Large intestine (tissue), 3 donors: ENCODE measurements around the gene TRIO. TPM values are rescaled to one million over a fixed set of nuclear protein-coding genes. Genes with fewer than 3 reads are reported as not detected.
"Not testable (repeated sequence)": the region's sequence is repeated elsewhere in the genome, so short reads cannot be mapped to it uniquely, and the experiment has no call there.

ENCODE experiments used
- DNase-seq, 2 donors: peaks; one replicate each; pipeline versions ENCODE4 v3.0.0 to v3.0.0-alpha.2; 2013
- H3K27ac ChIP-seq: one replicate; pipeline ENCODE4 v1.5.1; 2013; ENCODE audit warnings: low read length
- H3K27me3 ChIP-seq: 2 replicates; pipeline ENCODE4 v1.6.1; 2013; ENCODE audit warnings: low read length; ENCODE audit not compliant: control insufficient read depth, insufficient read depth
- H3K36me3 ChIP-seq: 2 replicates; pipeline ENCODE4 v1.6.1; 2013; ENCODE audit warnings: low read length; ENCODE audit not compliant: control insufficient read depth, insufficient read depth
- H3K4me1 ChIP-seq: one replicate; pipeline ENCODE4 v1.6.1; 2013; ENCODE audit warnings: low read length; ENCODE audit not compliant: control insufficient read depth, insufficient read depth
- H3K4me3 ChIP-seq: one replicate; pipeline ENCODE4 v1.5.1; 2013; ENCODE audit warnings: low read length
- H3K9me3 ChIP-seq: one replicate; pipeline ENCODE4 v1.6.1; 2013; ENCODE audit warnings: mild to moderate bottlenecking, low read depth, low read length, moderate library complexity; ENCODE audit not compliant: control insufficient read depth
- WGBS: methylation state at CpG from one replicate; pipeline ENCODE4 v1.1.5; 2013; ENCODE audit warnings: low lambda C conversion rate; ENCODE audit not compliant: insufficient coverage; 5-methylcytosine and 5-hydroxymethylcytosine counted together
- polyA plus RNA-seq: library from polyadenylated mRNA; unstranded; fragments of 120-200 nt; gene quantifications from one replicate; pipeline ENCODE4 v1.2.1, GENCODE V29; 2013

Gene TRIO
- polyA plus RNA-seq, 1 donor = 66.6 TPM

DNA sequence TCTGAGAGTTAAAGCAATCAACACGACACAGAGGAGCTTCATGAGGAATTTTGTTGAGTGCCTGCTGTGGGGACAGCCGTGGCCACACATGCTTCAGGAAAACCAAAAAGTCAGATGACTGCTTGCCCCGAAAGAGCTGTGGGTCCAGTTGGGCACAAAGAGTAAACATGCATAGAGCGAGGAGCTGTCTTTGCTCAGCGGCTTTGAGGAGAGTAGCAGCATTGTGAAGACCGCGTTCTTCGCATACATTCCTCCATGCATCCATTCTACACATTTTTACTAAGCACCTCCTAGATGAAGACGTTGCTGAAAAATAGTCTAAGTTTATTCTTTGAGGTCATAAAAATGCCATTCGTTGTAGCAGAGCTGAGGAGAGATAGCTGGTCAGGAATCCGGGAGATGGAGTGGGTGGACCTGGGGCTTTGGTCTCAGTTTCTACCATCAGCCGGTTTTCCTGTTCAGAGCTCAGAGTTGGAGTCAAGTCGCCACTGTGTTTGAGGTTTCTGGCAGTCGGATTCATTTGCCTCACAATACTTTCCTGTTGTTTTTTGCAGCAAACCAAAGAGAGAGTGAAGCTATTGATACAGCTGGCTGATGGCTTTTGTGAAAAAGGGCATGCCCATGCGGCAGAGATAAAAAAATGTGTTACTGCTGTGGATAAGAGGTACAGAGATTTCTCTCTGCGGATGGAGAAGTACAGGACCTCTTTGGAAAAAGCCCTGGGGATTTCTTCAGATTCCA is 243.9 kb downstream of the TRIO start:
- no peaks in the 10 kb centered on the region for H3K27me3 ChIP-seq
- H3K27ac ChIP-seq = no peak overlapping the region
- DNase-seq = no peak
- no peak overlapping the region for H3K4me3 ChIP-seq
- H3K9me3 ChIP-seq = no peaks in the 10 kb centered on the region
- 88% methylated on average over 2 of the region's 16 CpGs for WGBS
- H3K4me1 ChIP-seq = no peaks in the 10 kb centered on the region
- H3K36me3 ChIP-seq = peaks cover 72% of the 10 kb centered on the region

- H3K9me3 ChIP-seq = no peaks in the 10 kb centered on the region
- H3K4me1 ChIP-seq = no peaks in the 10 kb centered on the region
- H3K27ac ChIP-seq = no peak overlapping the region
- DNase-seq = no peak
- 86% methylated on average over 1 of the region's 1 CpG for WGBS
- peaks cover 65% of the 10 kb centered on the region for H3K36me3 ChIP-seq
- H3K4me3 ChIP-seq = no peak overlapping the region
- H3K27me3 ChIP-seq = no peaks in the 10 kb centered on the region
Measured at GRCh38 chr5:14388741-14389140, 245.6 kb downstream of the TRIO start.

- not testable (repeated sequence) for H3K9me3 ChIP-seq, DNase-seq, H3K4me1 ChIP-seq, H3K4me3 ChIP-seq, H3K27ac ChIP-seq, H3K27me3 ChIP-seq
- peaks cover 74% of the 10 kb centered on the region for H3K36me3 ChIP-seq
- WGBS = no CpG with 5 or more reads among the region's 10 CpGs
Measured at GRCh38 chr5:14392552-14392951, 249.4 kb downstream of the TRIO start.

- Histone ChIP-seq H3K36me3 (peaks cover 70% of the 10 kb centered on the region), H3K9me3 (no peaks in the 10 kb centered on the region), H3K27me3 (no peaks in the 10 kb centered on the region), H3K4me1 (no peaks in the 10 kb centered on the region), H3K27ac (no peak overlapping the region), H3K4me3 (no peak overlapping the region)
- no peak for DNase-seq
- WGBS = 80% methylated on average over 1 of the region's 7 CpGs
Measured at GRCh38 chr5:14394365-14394764, 251.2 kb downstream of the TRIO start.

DNA sequence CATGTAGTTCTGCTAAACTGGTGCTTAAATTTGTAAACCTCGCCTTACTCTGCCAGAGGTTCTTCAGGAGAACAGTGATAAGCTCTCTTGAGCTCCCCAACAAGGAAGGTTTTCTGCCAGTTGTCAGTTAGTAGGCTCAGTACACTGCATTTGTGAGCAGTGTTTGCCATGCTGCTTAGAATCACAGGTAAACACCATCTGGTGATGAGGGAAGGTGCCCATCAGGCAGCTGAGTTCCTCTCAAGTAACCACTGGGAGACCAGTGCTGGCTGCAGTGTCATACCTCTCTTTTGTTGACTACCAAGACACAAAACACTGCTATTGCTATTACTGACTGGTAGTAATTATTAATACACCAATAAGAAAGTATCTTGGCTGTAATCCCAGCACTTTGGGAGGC is 252.3 kb downstream of the TRIO start:
- H3K36me3 ChIP-seq = peaks cover 69% of the 10 kb centered on the region
- H3K27ac ChIP-seq = no peak overlapping the region
- no peak overlapping the region for H3K4me3 ChIP-seq
- H3K27me3 ChIP-seq = no peaks in the 10 kb centered on the region
- no peak for DNase-seq
- H3K9me3 ChIP-seq = no peaks in the 10 kb centered on the region
- H3K4me1 ChIP-seq = no peaks in the 10 kb centered on the region
- no CpG with 5 or more reads among the region's 1 CpG for WGBS

DNA sequence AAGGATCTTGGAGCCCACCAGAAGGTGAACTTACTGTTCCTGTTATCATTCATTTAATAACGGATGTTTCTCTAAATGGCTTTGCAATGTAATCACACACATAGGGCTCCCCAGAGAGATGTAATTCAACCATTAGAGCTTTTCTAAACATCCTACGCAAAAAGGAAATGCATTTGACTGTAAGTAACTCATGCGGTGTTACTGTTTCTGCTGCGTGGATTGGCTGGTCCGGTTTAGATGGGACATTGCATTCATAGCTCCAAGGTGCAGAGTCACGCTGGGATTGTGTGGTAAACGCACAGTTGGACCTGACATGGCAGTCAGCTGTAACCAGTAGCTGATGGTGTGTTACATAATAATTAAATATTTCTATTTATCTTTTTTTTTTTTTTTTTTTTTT is 252.9 kb downstream of the TRIO start:
- H3K4me3 ChIP-seq = no peak overlapping the region
- no peak overlapping the region for H3K27ac ChIP-seq
- H3K27me3 ChIP-seq = no peaks in the 10 kb centered on the region
- no peaks in the 10 kb centered on the region for H3K4me1 ChIP-seq
- no peaks in the 10 kb centered on the region for H3K9me3 ChIP-seq
- WGBS = no CpG with 5 or more reads among the region's 7 CpGs
- H3K36me3 ChIP-seq = peaks cover 69% of the 10 kb centered on the region
- no peak for DNase-seq

GRCh38 chr5:14396737-14397136 is 253.6 kb downstream of the TRIO start:
- peaks cover 66% of the 10 kb centered on the region for H3K36me3 ChIP-seq
- no peak for DNase-seq
- WGBS = no CpG with 5 or more reads among the region's 5 CpGs
- no peaks in the 10 kb centered on the region for H3K4me1 ChIP-seq
- H3K9me3 ChIP-seq = no peaks in the 10 kb centered on the region
- no peaks in the 10 kb centered on the region for H3K27me3 ChIP-seq
- no peak overlapping the region for H3K27ac ChIP-seq
- no peak overlapping the region for H3K4me3 ChIP-seq

DNA sequence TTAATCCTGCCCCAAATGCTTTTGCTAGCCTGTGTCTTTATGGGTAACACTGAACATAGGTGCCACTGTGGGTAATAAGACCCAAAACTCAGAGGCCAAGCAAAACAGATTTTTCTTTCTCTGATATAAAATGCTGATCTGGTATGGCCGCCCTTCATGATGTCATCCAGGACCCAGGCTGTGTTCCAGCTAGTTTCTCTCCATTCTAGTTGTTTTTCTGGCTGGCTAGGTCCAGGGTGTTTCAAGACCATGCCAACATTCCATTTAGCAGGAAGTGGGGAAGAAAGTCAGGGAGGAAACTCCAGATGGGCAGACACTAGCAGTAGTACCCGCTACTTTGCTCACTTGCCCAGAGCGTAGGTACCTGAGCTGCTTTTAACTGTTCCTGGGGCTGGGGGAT is 254.6 kb downstream of the TRIO start:
- Histone ChIP-seq H3K27ac (no peak overlapping the region), H3K27me3 (no peaks in the 10 kb centered on the region), H3K4me1 (no peaks in the 10 kb centered on the region), H3K9me3 (peaks cover 4% of the 10 kb centered on the region), H3K4me3 (no peak overlapping the region), H3K36me3 (peaks cover 64% of the 10 kb centered on the region)
- DNase-seq = no peak
- no CpG with 5 or more reads among the region's 3 CpGs for WGBS

GRCh38 chr5:14399054-14399692 is 256.0 kb downstream of the TRIO start:
- WGBS = 31% methylated on average over 2 of the region's 4 CpGs
- no peak overlapping the region for H3K27ac ChIP-seq

GRCh38 chr5:14400085-14400484 is 256.9 kb downstream of the TRIO start:
- no peak overlapping the region for H3K27ac ChIP-seq
- 100% methylated on average over 1 of the region's 2 CpGs for WGBS
- no peak for DNase-seq
- peaks cover 7% of the 10 kb centered on the region for H3K9me3 ChIP-seq
- peaks cover 54% of the 10 kb centered on the region for H3K36me3 ChIP-seq
- no peaks in the 10 kb centered on the region for H3K27me3 ChIP-seq
- no peak overlapping the region for H3K4me3 ChIP-seq
- peaks cover 6% of the 10 kb centered on the region for H3K4me1 ChIP-seq

More at GRCh38 chr5:14399054-14399692, 256.0 kb downstream of the TRIO start:
- Histone ChIP-seq H3K4me1 (no peaks in the 10 kb centered on the region), H3K36me3 (peaks cover 58% of the 10 kb centered on the region), H3K9me3 (peaks cover 7% of the 10 kb centered on the region), H3K4me3 (no peak overlapping the region), H3K27me3 (no peaks in the 10 kb centered on the region)
- peak; percentile 33 to 34 for DNase-seq

GRCh38 chr5:14400611-14401010 is 257.5 kb downstream of the TRIO start:
- no peak for DNase-seq
- peaks cover 7% of the 10 kb centered on the region for H3K9me3 ChIP-seq
- H3K27me3 ChIP-seq = no peaks in the 10 kb centered on the region
- WGBS = no CpG with 5 or more reads among the region's 5 CpGs
- H3K27ac ChIP-seq = no peak overlapping the region
- peaks cover 51% of the 10 kb centered on the region for H3K36me3 ChIP-seq
- H3K4me1 ChIP-seq = peaks cover 9% of the 10 kb centered on the region
- no peak overlapping the region for H3K4me3 ChIP-seq
